ENCODE data around the gene SDK1.

Gene SDK1

GRCh38 chr7:3710531-3710930, 409.5 kb downstream of the SDK1 start:
- no peak for DNase-seq (ENCODE audit: low spot score)
- TF ChIP-seq CTCF (IDR thresholded peaks at IDR 0.05; ENCODE audit: extremely low read depth, insufficient read depth, missing control alignments): no peak
- in situ Hi-C loops (cut with MboI; ENCODE audit: low pct_unique_long_range_greater_than_20kb, low sequenced_read_pairs, unreplicated experiment): no loop called here

GRCh38 chr7:3712841-3713240, 411.8 kb downstream of the SDK1 start:
- DNase-seq (ENCODE audit: low spot score): no peak
- in situ Hi-C loops (cut with MboI; ENCODE audit: low pct_unique_long_range_greater_than_20kb, low sequenced_read_pairs, unreplicated experiment): no loop called here
- TF ChIP-seq CTCF (IDR thresholded peaks at IDR 0.05; ENCODE audit: extremely low read depth, insufficient read depth, missing control alignments): no peak

- no peak for DNase-seq (ENCODE audit: low spot score)
Observed at GRCh38 chr7:3721422-3721821, 420.4 kb downstream of the SDK1 start.

GRCh38 chr7:3722396-3722922, 421.4 kb downstream of the SDK1 start:
- in situ Hi-C loops (cut with MboI; ENCODE audit: low pct_unique_long_range_greater_than_20kb, low sequenced_read_pairs, unreplicated experiment): no loop called here
- no peak for DNase-seq (ENCODE audit: low spot score)
- no peak for TF ChIP-seq CTCF (IDR thresholded peaks at IDR 0.05; ENCODE audit: extremely low read depth, insufficient read depth, missing control alignments)

More at GRCh38 chr7:3721422-3721821, 420.4 kb downstream of the SDK1 start:
- in situ Hi-C loops (cut with MboI; ENCODE audit: low pct_unique_long_range_greater_than_20kb, low sequenced_read_pairs, unreplicated experiment): no loop called here
- TF ChIP-seq CTCF (IDR thresholded peaks at IDR 0.05; ENCODE audit: extremely low read depth, insufficient read depth, missing control alignments): no peak

GRCh38 chr7:3725155-3726059, 424.4 kb downstream of the SDK1 start:
- no peak for DNase-seq (ENCODE audit: low spot score)
- in situ Hi-C loops (cut with MboI; ENCODE audit: low pct_unique_long_range_greater_than_20kb, low sequenced_read_pairs, unreplicated experiment): no loop called here
- TF ChIP-seq CTCF (IDR thresholded peaks at IDR 0.05; ENCODE audit: extremely low read depth, insufficient read depth, missing control alignments): no peak

GRCh38 chr7:3730276-3730675, 429.2 kb downstream of the SDK1 start:
- in situ Hi-C loops (cut with MboI; ENCODE audit: low pct_unique_long_range_greater_than_20kb, low sequenced_read_pairs, unreplicated experiment): no loop called here
- no peak for TF ChIP-seq CTCF (IDR thresholded peaks at IDR 0.05; ENCODE audit: extremely low read depth, insufficient read depth, missing control alignments)
- no peak for DNase-seq (ENCODE audit: low spot score)
